K562 (cell line): ENCODE data around the gene CNOT6. TPM values are rescaled to one million over a fixed set of nuclear protein-coding genes. Genes with fewer than 3 reads are reported as not detected.

Experiments
- ATAC-seq: fragments of 200-7000 bp; cut with Tn5 transposase; 3 replicates; pipeline ENCODE4 v1.9.1; 2020; ENCODE audit warnings: moderate library complexity
- BruUV-seq: library from RNA; stranded (reverse); fragments of 400-500 nt; replicated peaks from 2 replicates; lab custom pipeline; 2021; lab: Mats Ljungman, UMichigan
- CTCF ChIA-PET: fragments of 300-600 bp; formaldehyde crosslinking; extraction: SDS; loops from one replicate; lab custom pipeline; 2021; ENCODE audit warnings: low intra/inter-chr PET ratio; lab: Yijun Ruan, JAX
- POLR2A ChIA-PET: fragments of 300-600, 350-650 bp; sonication (Branson Sonifier 250); formaldehyde crosslinking; extraction: SDS; loops from one replicate; lab custom pipeline; 2021; ENCODE audit warnings: antibody characterized with exemption, inconsistent platforms; lab: Yijun Ruan, JAX
- DNase-seq, 4 experiments: peaks; one replicate each; pipeline versions ENCODE4 v3.0.0 to v3.0.0-alpha.2; 2011 to 2018; ENCODE audit warnings: low spot score in 3 of 4, mixed read lengths in 3 of 4; ENCODE audit errors: extremely low read depth in 1 of 4
- FAIRE-seq: peaks from 2 replicates; lab custom pipeline; 2011; peaks lifted over from hg19 to GRCh38; lab: Jason Lieb, UNC
- H2AFZ ChIP-seq: 2 replicates; pipeline ENCODE4 v1.6.0; 2011; ENCODE audit warnings: low read depth, low read length, control low read depth, inconsistent platforms
- H3K27ac ChIP-seq: fragments of 200-600 bp; 3 replicates; pipeline ENCODE4 v1.8.0; 2011; ENCODE audit warnings: low read depth, mild to moderate bottlenecking, control low read depth, inconsistent platforms, low read length, moderate library complexity, mixed read lengths; ENCODE audit errors: extremely low read depth
- H3K27me3 ChIP-seq, 2 experiments: fragments of 300-600 bp in 1 of 2; 2 replicates in 1 of 2; 3 replicates in 1 of 2; pipeline versions ENCODE4 v1.6.0 to v1.8.0; 2011; ENCODE audit warnings: inconsistent platforms in 2 of 2, low read length in 2 of 2, mild to moderate bottlenecking in 1 of 2, mixed read lengths in 1 of 2, moderate library complexity in 1 of 2; ENCODE audit not compliant: control insufficient read depth in 2 of 2, insufficient read depth in 2 of 2
- H3K36me3 ChIP-seq: fragments of 300-600 bp; 3 replicates; pipeline ENCODE4 v1.8.0; 2011; ENCODE audit warnings: mild to moderate bottlenecking, low read length, inconsistent platforms; ENCODE audit not compliant: control insufficient read depth, insufficient read depth
- H3K4me1 ChIP-seq, 2 experiments: fragments of 200-600 bp in 1 of 2; replicated peaks in 1 of 2; 2 replicates in 1 of 2; 3 replicates in 1 of 2; pipeline versions ENCODE4 v1.5.1 to v1.8.0; 2011; ENCODE audit warnings: inconsistent platforms in 2 of 2, low read length in 2 of 2, mild to moderate bottlenecking in 1 of 2, mixed read lengths in 1 of 2, moderate library complexity in 1 of 2; ENCODE audit not compliant: control insufficient read depth in 2 of 2, insufficient read depth in 2 of 2
- H3K4me2 ChIP-seq: 2 replicates; pipeline ENCODE4 v1.6.1; 2011; ENCODE audit warnings: low read length, control low read depth, inconsistent platforms, mixed read lengths; ENCODE audit not compliant: insufficient read depth
- H3K4me3 ChIP-seq: fragments of 200-600 bp; sonication (generic), shearing (Covaris generic); 2 replicates; pipeline ENCODE4 v1.5.1; 2016; ENCODE audit warnings: control low read depth, inconsistent platforms
- H3K79me2 ChIP-seq: fragments of 200-600 bp; 3 replicates; pipeline ENCODE4 v1.8.0; 2011; ENCODE audit warnings: low read length, inconsistent platforms; ENCODE audit not compliant: control insufficient read depth, insufficient read depth
- H3K9ac ChIP-seq, 2 experiments: 2 replicates each; pipeline versions ENCODE4 v1.6.0 to v1.6.1; 2011; ENCODE audit warnings: low read depth in 2 of 2, low read length in 2 of 2, control low read depth in 1 of 2, inconsistent platforms in 1 of 2, mild to moderate bottlenecking in 1 of 2, mixed read lengths in 1 of 2; ENCODE audit not compliant: insufficient read depth in 1 of 2
- H3K9me1 ChIP-seq: one replicate; pipeline ENCODE4 v1.6.0; 2011; ENCODE audit warnings: inconsistent platforms, mild to moderate bottlenecking, low read length, moderate library complexity; ENCODE audit not compliant: control insufficient read depth, insufficient read depth
- H3K9me3 ChIP-seq: replicated peaks from 2 replicates; pipeline ENCODE4 v1.5.1; 2011; ENCODE audit warnings: low read depth, low read length, inconsistent platforms; ENCODE audit not compliant: control insufficient read depth, insufficient read depth
- H4K20me1 ChIP-seq: replicated peaks from 2 replicates; pipeline ENCODE4 v1.6.1; 2011; ENCODE audit warnings: low read length, inconsistent platforms, mixed read lengths; ENCODE audit not compliant: control insufficient read depth, insufficient read depth
- CUX1 ChIP-seq: fragments of 200-800 bp; sonication (Bioruptor generic); IDR thresholded peaks from 2 replicates; pipeline ENCODE4 v1.6.1; 2016; ENCODE audit warnings: missing genetic modification characterization, missing compliant biosample characterization
- GTF2F1 ChIP-seq: IDR thresholded peaks from 2 replicates; pipeline ENCODE4 v1.6.1; 2011; ENCODE audit warnings: low read depth, low read length, improper control_type of control experiment
- NFE2 ChIP-seq: IDR thresholded peaks from 2 replicates; pipeline ENCODE4 v1.6.1; 2014; ENCODE audit warnings: antibody characterized with exemption, low read depth
- RBBP5 ChIP-seq: fragments of 200-600 bp; sonication (generic); IDR thresholded peaks from 2 replicates; pipeline ENCODE4 v1.6.1; 2012; ENCODE audit warnings: borderline replicate concordance, mild to moderate bottlenecking, low read length, control low read depth, inconsistent platforms; ENCODE audit not compliant: insufficient read depth, poor library complexity, severe bottlenecking
- THRAP3 ChIP-seq: fragments of 450-650 bp; IDR thresholded peaks from 2 replicates; pipeline ENCODE4 v1.6.1; 2016; ENCODE audit warnings: mild to moderate bottlenecking, inconsistent platforms, borderline replicate concordance
- ZNF280B ChIP-seq: fragments of 250-450 bp; sonication (Bioruptor Pico); IDR thresholded peaks from 2 replicates; pipeline ENCODE4 v1.5.1; 2021; ENCODE audit warnings: mild to moderate bottlenecking
- ZNF592 ChIP-seq: fragments of 450-650 bp; IDR thresholded peaks from 2 replicates; pipeline ENCODE4 v1.6.1; 2017; ENCODE audit warnings: antibody characterized with exemption, mild to moderate bottlenecking
- WGBS: fragments of 100-300 bp; shearing (Covaris generic); methylation state at CpG from one replicate; pipeline ENCODE4 v1.1.6; 2016; ENCODE audit warnings: low coverage, mixed read lengths; ENCODE audit not compliant: insufficient coverage; ENCODE audit errors: missing lambda C conversion rate; 5-methylcytosine and 5-hydroxymethylcytosine counted together
- in situ Hi-C: fragments of 300-500 bp; cut with MboI; formaldehyde crosslinking; loops from 4 replicates; pipeline ENCODE4 v1.15.0; 2018; ENCODE audit warnings: inconsistent platforms, mixed read lengths
- intact Hi-C: fragments of 100-400 bp; cut with micrococcal nuclease; formaldehyde crosslinking; loops from 2 replicates; pipeline ENCODE4 v1.14.2; 2022
- polyA plus RNA-seq, 8 experiments: library from polyadenylated mRNA; depleted of rRNA in 4 of 8; stranded (reverse) in 5 of 8; unstranded in 3 of 8; fragments of >200 nt; fragmentation: Nextera tagmentation in 2 of 8; fragmentation: Illumina TruSeq in 1 of 8; extraction: Ambion mirVana in 2 of 8; extraction: Trizol in 1 of 8; gene quantifications; 2 replicates each; pipeline versions ENCODE4 v1.2.1 to v1.2.3, GENCODE V29; 2011 to 2014; ENCODE audit warnings: inconsistent platforms in 1 of 8, missing spikeins in 1 of 8
- total RNA-seq, 7 experiments: library from RNA; depleted of rRNA in 6 of 7; stranded (reverse); fragments of >200 nt in 6 of 7; fragmentation: Illumina TruSeq in 2 of 7; extraction: Trizol in 2 of 7; gene quantifications; 2 replicates each; pipeline versions ENCODE4 v1.2.1 to v1.2.3, GENCODE V29; 2011 to 2021; ENCODE audit warnings: low replicate concordance in 1 of 7
- TF ChIP-seq, protein P1 (sequence below): fragments of 450-650 bp; IDR thresholded peaks from 2 replicates; pipeline ENCODE4 v1.6.1; 2016; ENCODE audit warnings: missing biosample characterization, missing genetic modification characterization

Gene CNOT6
- total and polyA plus RNA-seq, 9 of the 15 experiments (the other 6 are each of a cell fraction or from before 2014, with no cell fraction given), result 4.9 to 32.4 (median 14.0) TPM

DNA sequence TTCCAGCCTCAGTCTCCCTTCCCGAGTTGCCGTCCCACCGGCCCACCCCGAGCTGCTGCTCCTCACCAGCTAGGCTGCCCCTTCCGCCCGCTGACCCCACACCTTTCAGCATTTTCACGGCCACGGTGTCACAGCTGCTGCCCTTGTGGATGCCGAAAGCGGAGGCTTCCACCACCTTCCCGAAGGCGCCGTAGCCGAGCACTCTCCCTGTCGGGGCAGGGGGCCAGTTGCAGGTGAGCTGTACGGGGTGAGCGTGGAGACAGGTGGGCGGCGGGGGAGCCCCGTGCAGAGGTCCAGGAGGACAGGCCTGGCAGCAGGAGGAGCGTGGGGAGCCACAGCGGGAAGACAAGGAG, 125.4 kb downstream of the CNOT6 start:
- Histone ChIP-seq H3K79me2 (no peaks in the 10 kb centered on the region), H3K36me3 (no peaks in the 10 kb centered on the region), H3K9ac (no peak overlapping the region), H3K4me1 (peaks cover 0 to 35% of the 10 kb centered on the region in 2 experiments; a peak in 2 of 5 replicates), H3K4me2 (no peak overlapping the region)
- intact Hi-C loops, result no loop called here
- no peak for ATAC-seq
- no peak for FAIRE-seq
- POLR2A ChIA-PET, result no interaction called here
- CTCF ChIA-PET, result no interaction called here
- no peak for TF ChIP-seq CUX1 (CRISPR knock-in tag)
- TF ChIP-seq NFE2, result no peak
- TF ChIP-seq, protein P1, sequence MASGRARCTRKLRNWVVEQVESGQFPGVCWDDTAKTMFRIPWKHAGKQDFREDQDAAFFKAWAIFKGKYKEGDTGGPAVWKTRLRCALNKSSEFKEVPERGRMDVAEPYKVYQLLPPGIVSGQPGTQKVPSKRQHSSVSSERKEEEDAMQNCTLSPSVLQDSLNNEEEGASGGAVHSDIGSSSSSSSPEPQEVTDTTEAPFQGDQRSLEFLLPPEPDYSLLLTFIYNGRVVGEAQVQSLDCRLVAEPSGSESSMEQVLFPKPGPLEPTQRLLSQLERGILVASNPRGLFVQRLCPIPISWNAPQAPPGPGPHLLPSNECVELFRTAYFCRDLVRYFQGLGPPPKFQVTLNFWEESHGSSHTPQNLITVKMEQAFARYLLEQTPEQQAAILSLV (tag), result no peak
- no peak for TF ChIP-seq THRAP3
- no peak for TF ChIP-seq GTF2F1
- no peak for TF ChIP-seq ZNF592
- no peak for TF ChIP-seq ZNF280B (CRISPR knock-in tag)
- TF ChIP-seq RBBP5, result no peak
- TF ChIP-seq, all 486 proteins: peak for 0
- Histone ChIP-seq H3K27me3 (peaks cover 9 to 45% of the 10 kb centered on the region in 2 experiments), H3K4me3 (no peak overlapping the region), H3K9me3 (no peaks in the 10 kb centered on the region), H4K20me1 (0 out of 2 replicates have a peak, but pooled peaks cover 2% of the 10 kb centered on the region), H3K27ac (no peak overlapping the region), H2AFZ (no peak overlapping the region), H3K9me1 (no peaks in the 10 kb centered on the region)
- in situ Hi-C loops, result no loop called here
- no peak for DNase-seq
- BruUV-seq, result no TSS peak
- 24% methylated on average over 16 of the region's 22 CpGs for WGBS
